GM23248 (cell line): ENCODE measurements around the gene ARFGAP3.

Source experiments
- EZH2 ChIP-seq: fragments of 200-600 bp; sonication (generic); IDR thresholded peaks from 2 replicates; pipeline ENCODE4 v1.6.1; 2018; ENCODE audit warnings: antibody characterized with exemption, mild to moderate bottlenecking; ENCODE audit not compliant: insufficient read depth, poor library complexity, severe bottlenecking
- EZH2phosphoT487 ChIP-seq: fragments of 200-600 bp; sonication (generic); IDR thresholded peaks from 2 replicates; pipeline ENCODE4 v1.6.1; 2018; ENCODE audit warnings: antibody characterized with exemption, moderate library complexity, mild to moderate bottlenecking, low read depth; ENCODE audit not compliant: insufficient read depth

- TF ChIP-seq EZH2 = no peak
- TF ChIP-seq EZH2phosphoT487 = no peak
Observed at GRCh38 chr22:42770941-42771647, 86.0 kb downstream of the ARFGAP3 start.
